Ovary (tissue), 9 donors: ENCODE data around the gene EPX. TPM values are rescaled to one million over a fixed set of nuclear protein-coding genes. Genes with fewer than 3 reads are reported as not detected.

Experiments
- DNase-seq, 5 donors: peaks; one replicate each; pipeline ENCODE4 v3.0.0-alpha.2; 2019 to 2020
- H3K27ac ChIP-seq, 2 donors: fragments of 200-600 bp; one replicate each; pipeline versions ENCODE4 v1.5.1 to v1.8.0; 2019 to 2022
- H3K27me3 ChIP-seq: fragments of 200-600 bp; one replicate; pipeline ENCODE4 v1.8.0; 2022
- H3K36me3 ChIP-seq: fragments of 200-600 bp; sonication (generic); one replicate; pipeline ENCODE4 v1.5.1; 2019
- H3K4me1 ChIP-seq: one replicate; pipeline ENCODE4 v1.8.1; 2013; ENCODE audit warnings: mild to moderate bottlenecking, moderate library complexity; ENCODE audit not compliant: insufficient read depth
- H3K4me3 ChIP-seq: fragments of 200-600 bp; sonication (generic); one replicate; pipeline ENCODE4 v1.5.1; 2017
- H3K9me3 ChIP-seq, 2 donors: fragments of 200-600 bp in 1 of 2; sonication (generic) in 1 of 2; one replicate each; pipeline versions ENCODE4 v1.5.1 to v1.8.1; 2013 to 2019; ENCODE audit warnings: mild to moderate bottlenecking in 1 of 2, moderate library complexity in 1 of 2
- EP300 ChIP-seq: sonication (generic); formaldehyde crosslinking; IDR thresholded peaks from one replicate; pipeline ENCODE4 v1.6.1; 2017; ENCODE audit warnings: antibody characterized with exemption
- POLR2A ChIP-seq: fragments of 450-650 bp; IDR thresholded peaks from one replicate; pipeline ENCODE4 v1.6.1; 2017; ENCODE audit warnings: antibody characterized with exemption, mild to moderate bottlenecking, moderate library complexity
- WGBS, 3 donors: extraction: QIAGEN DNeasy Blood & Tissue Kit in 1 of 3; methylation state at CpG; one replicate each; pipeline versions ENCODE4 v1.1.5 to v1.1.7; 2013 to 2017; 5-methylcytosine and 5-hydroxymethylcytosine counted together
- intact Hi-C, 4 donors: fragments of 100-400 bp; cut with DNase I; formaldehyde crosslinking; loops; one replicate each; pipeline versions ENCODE4 v1.11.0 to v1.15.1; 2022 to 2023
- polyA plus RNA-seq, 2 donors: library from polyadenylated mRNA; stranded (reverse); fragments of 200-250 nt in 1 of 2; fragments of 350-450 nt in 1 of 2; fragmentation: Illumina TruSeq in 1 of 2; extraction: RNeasy Lipid Tissue Mini Kit (QIAGEN cat#74804) in 1 of 2; gene quantifications; one replicate each; pipeline ENCODE4 v1.2.3, GENCODE V29; 2013 to 2014
- total RNA-seq, 7 donors: library from RNA; depleted of rRNA in 2 of 7; stranded (reverse); fragments of >200 nt in 2 of 7; fragmentation: NEBNext Ultra II Directional in 3 of 7; extraction: Animal tissue kit (Norgen Biotek cat#: 25700) in 3 of 7; gene quantifications; one replicate each; pipeline versions ENCODE4 v1.1.0 to v1.2.4, GENCODE V29; 2016 to 2023
- TF ChIP-seq, protein P1 (sequence below), 3 donors: fragments of 450-650 bp in 2 of 3; fragments of 200-600 bp in 1 of 3; IDR thresholded peaks; one replicate each; pipeline versions ENCODE4 v1.5.1 to v1.8.0; 2016 to 2022; ENCODE audit warnings: antibody characterized with exemption in 3 of 3, mild to moderate bottlenecking in 1 of 3
- donor health status: DM: no; HTN: no; CAD: no; lungs with moderate emphysema.
- donor health status: DM: no; HTN: no; CAD: no.
- donor health status: Bipolar disorder and iron deficiency.
- donor health status: DM: yes; HTN: yes; CAD: no.
- donor health status: DM: no; HTN: no; CAD: no.
- donor health status: DM: yes; HTN: yes; CAD: no.

The EPX gene
- total and polyA plus RNA-seq, 9 donors, result not detected

DNA sequence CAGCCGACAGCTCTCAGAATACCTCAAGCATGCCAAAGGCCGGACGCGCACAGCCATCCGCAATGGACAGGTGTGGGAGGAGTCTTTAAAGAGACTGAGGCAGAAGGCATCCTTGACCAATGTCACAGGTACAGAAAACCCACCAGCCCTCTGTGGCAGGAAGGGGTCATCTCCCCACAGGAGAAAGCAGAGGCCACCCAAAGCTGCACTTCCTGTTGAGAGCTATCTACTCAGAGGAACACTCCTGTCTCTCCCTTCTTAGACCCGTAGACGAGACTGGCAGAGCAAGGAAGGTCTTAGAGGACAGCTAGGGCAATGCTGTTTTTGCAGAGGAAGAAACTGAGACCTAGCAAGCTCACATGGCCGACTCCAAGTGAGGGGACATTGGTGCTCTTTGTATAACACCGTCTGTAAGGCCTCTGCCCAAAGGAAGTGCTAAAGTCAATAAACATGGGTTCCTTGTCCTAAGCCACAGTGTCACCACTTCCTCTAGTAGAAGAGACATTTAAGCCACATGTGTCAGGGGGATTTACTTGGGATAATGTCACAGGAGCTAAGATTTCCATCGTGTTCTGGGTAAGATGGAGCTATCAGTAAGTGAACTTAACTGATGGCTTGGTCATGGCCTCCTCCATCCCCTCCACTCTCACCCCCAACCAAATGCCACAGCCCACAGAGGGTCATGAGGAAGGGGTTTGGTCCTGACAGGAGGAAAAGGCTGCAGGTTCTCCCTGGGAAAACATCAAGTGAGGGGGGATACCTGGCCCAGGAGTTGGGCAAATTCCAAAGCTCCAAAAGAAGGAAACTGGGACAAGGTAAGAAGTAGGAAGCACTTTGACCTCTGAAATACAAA, 55.2 kb downstream of the EPX start:
- Histone ChIP-seq H3K4me3 (no peak overlapping the region), H3K4me1 (no peaks in the 10 kb centered on the region), H3K36me3 (no peaks in the 10 kb centered on the region), H3K9me3 (no peaks in the 10 kb centered on the region), H3K27me3 (no peaks in the 10 kb centered on the region), H3K27ac (no peak overlapping the region)
- intact Hi-C loops, result no loop called here
- no peak for DNase-seq
- TF ChIP-seq, protein P1, sequence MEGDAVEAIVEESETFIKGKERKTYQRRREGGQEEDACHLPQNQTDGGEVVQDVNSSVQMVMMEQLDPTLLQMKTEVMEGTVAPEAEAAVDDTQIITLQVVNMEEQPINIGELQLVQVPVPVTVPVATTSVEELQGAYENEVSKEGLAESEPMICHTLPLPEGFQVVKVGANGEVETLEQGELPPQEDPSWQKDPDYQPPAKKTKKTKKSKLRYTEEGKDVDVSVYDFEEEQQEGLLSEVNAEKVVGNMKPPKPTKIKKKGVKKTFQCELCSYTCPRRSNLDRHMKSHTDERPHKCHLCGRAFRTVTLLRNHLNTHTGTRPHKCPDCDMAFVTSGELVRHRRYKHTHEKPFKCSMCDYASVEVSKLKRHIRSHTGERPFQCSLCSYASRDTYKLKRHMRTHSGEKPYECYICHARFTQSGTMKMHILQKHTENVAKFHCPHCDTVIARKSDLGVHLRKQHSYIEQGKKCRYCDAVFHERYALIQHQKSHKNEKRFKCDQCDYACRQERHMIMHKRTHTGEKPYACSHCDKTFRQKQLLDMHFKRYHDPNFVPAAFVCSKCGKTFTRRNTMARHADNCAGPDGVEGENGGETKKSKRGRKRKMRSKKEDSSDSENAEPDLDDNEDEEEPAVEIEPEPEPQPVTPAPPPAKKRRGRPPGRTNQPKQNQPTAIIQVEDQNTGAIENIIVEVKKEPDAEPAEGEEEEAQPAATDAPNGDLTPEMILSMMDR (IDR thresholded peaks at IDR 0.05), result no peak
- TF ChIP-seq EP300, result no peak
- no peak for TF ChIP-seq POLR2A
- WGBS, 3 donors, result 76 to 90% (median 82%) methylated on average over 10 of the region's 10 CpGs

DNA sequence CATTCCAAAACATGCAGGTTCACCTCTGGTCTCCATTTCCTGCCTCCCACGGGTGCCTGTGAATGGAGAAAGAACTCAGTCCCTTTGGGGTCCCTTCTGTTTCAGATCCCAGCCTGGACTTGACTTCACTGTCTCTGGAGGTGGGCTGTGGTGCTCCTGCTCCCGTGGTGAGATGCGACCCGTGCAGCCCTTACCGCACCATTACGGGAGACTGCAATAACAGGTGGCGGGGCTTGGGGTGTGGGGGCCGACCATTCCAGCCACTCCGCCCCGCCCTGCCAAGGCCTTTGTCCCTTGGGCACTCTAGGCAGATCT, 56.4 kb downstream of the EPX start:
- no peaks in the 10 kb centered on the region for H3K9me3 ChIP-seq
- intact Hi-C loops, result no loop called here
- H3K36me3 ChIP-seq, result no peaks in the 10 kb centered on the region
- WGBS, 3 donors, result 4 to 15% (median 7%) methylated on average over 10 of the region's 10 CpGs
- no peak for DNase-seq
- no peak for TF ChIP-seq POLR2A
- no peak for TF ChIP-seq EP300
- TF ChIP-seq, protein P1 (IDR thresholded peaks at IDR 0.05), result no peak
- H3K27me3 ChIP-seq, result no peaks in the 10 kb centered on the region
- H3K4me1 ChIP-seq, result no peaks in the 10 kb centered on the region
- no peak overlapping the region for H3K27ac ChIP-seq
- peak overlapping the region; percentile 38 for H3K4me3 ChIP-seq

DNA sequence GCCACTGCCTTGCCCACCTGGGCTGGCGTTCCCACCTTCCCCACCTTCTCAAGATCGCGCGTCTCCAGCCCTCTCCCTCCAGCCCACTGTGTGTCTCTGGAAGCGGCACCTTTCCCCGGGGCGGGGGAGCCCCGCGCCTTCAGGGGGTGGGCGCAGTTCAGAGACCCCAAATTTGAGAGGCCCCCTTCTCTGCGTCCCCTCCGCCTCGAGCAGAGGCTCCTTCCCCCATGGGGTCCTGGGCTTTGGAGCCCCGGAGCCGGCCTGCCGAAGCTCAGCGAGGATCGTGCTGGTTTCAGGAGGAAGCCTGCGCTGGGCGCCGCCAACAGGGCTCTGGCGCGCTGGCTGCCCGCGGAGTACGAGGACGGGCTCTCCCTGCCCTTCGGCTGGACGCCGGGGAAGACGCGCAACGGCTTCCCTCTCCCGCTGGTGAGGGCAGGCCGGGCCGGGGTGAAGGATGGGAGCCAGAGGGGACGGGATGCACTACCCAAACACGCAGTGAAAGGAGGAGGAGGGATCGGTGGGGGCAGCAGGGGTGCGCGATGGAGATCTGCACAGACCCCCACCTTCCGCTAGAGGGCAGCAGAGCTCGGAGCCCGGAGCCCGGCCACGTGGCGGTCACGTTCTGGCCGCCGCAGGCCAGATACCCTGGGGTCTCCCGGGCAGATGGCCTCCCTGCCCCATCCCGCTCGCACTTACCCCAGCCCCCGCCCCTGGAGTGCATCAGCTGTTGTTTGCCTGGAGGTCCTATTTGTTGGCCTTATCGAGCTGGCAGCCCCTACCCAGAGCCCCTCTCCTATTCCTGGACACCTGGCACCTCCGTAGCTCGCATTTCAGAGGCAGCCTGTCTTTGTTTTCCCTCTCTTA, 57.0 kb downstream of the EPX start:
- H3K4me1 ChIP-seq, result no peaks in the 10 kb centered on the region
- DNase-seq, result peak; percentile 58 to 83 (median 73)
- H3K27ac ChIP-seq, result no peak overlapping the region
- no peaks in the 10 kb centered on the region for H3K36me3 ChIP-seq
- H3K9me3 ChIP-seq, result no peaks in the 10 kb centered on the region
- peak overlapping the region; percentile 38 for H3K4me3 ChIP-seq
- TF ChIP-seq POLR2A, result no peak
- TF ChIP-seq, protein P1 (IDR thresholded peaks at IDR 0.05), result peak; percentile 66 to 96 (median 74)
- no peaks in the 10 kb centered on the region for H3K27me3 ChIP-seq
- intact Hi-C loops, result no loop called here
- whole genome bisulfite sequencing, 3 donors, result 3% methylated on average over 57 of the region's 57 CpGs

DNA sequence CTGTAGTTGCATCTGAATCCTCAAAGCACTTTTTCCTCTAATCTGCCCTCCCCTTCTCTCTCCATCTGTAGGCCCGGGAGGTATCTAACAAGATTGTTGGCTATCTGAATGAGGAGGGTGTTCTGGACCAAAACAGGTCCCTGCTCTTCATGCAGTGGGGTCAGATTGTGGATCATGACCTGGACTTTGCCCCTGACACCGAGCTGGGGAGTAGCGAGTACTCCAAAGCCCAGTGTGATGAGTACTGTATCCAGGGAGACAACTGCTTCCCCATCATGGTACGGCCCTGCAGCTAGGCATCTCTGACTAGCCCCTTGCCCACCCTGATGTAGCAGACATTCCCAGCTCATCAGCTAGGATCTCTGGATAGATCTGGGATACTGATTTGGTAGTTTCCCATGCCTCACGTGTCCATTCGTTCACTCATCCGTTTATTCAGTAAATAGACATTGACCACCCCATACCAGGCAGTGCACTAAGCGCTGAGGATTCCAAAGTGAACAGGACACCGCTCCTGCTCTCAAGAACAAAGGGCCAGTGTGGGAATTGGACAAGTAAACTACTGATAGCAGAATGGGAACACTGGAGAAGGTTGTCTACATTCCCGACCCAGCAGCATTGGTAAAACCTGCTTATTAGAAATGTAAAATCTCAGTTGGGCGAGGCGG, 58.0 kb downstream of the EPX start:
- WGBS, 3 donors, result 88 to 93% (median 90%) methylated on average over 12 of the region's 12 CpGs
- TF ChIP-seq, protein P1 (IDR thresholded peaks at IDR 0.05), result no peak
- no peak for TF ChIP-seq POLR2A
- TF ChIP-seq EP300, result no peak

More for the DNA sequence above, 58.0 kb downstream of the EPX start:
- Histone ChIP-seq H3K27ac (no peak overlapping the region), H3K36me3 (no peaks in the 10 kb centered on the region), H3K4me3 (no peak overlapping the region), H3K27me3 (no peaks in the 10 kb centered on the region), H3K9me3 (no peaks in the 10 kb centered on the region), H3K4me1 (no peaks in the 10 kb centered on the region)
- intact Hi-C loops, result no loop called here
- no peak for DNase-seq
